ENCODE measurements around the gene MEF2C.

GRCh38 chr5:88886746-88887341 lies 3.9 kb upstream of the MEF2C start:
- TF ChIP-seq, protein P1, sequence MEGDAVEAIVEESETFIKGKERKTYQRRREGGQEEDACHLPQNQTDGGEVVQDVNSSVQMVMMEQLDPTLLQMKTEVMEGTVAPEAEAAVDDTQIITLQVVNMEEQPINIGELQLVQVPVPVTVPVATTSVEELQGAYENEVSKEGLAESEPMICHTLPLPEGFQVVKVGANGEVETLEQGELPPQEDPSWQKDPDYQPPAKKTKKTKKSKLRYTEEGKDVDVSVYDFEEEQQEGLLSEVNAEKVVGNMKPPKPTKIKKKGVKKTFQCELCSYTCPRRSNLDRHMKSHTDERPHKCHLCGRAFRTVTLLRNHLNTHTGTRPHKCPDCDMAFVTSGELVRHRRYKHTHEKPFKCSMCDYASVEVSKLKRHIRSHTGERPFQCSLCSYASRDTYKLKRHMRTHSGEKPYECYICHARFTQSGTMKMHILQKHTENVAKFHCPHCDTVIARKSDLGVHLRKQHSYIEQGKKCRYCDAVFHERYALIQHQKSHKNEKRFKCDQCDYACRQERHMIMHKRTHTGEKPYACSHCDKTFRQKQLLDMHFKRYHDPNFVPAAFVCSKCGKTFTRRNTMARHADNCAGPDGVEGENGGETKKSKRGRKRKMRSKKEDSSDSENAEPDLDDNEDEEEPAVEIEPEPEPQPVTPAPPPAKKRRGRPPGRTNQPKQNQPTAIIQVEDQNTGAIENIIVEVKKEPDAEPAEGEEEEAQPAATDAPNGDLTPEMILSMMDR (optimal IDR thresholded peaks at IDR 0.05 in 1 of 3, IDR thresholded peaks at IDR 0.05 in 1 of 3, conservative IDR thresholded peaks at IDR 0.05 in 1 of 3; ENCODE audit: extremely low read depth in 1 of 3, insufficient read depth in 2 of 3, low read length in 3 of 3): no peak
- no peak for TF ChIP-seq EZH2 (IDR thresholded peaks at IDR 0.05; ENCODE audit: low read length)

Measured in keratinocyte (primary cell).